ENCODE measurements around the gene CHMP2B.

Gene CHMP2B, protein sequence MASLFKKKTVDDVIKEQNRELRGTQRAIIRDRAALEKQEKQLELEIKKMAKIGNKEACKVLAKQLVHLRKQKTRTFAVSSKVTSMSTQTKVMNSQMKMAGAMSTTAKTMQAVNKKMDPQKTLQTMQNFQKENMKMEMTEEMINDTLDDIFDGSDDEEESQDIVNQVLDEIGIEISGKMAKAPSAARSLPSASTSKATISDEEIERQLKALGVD

DNA sequence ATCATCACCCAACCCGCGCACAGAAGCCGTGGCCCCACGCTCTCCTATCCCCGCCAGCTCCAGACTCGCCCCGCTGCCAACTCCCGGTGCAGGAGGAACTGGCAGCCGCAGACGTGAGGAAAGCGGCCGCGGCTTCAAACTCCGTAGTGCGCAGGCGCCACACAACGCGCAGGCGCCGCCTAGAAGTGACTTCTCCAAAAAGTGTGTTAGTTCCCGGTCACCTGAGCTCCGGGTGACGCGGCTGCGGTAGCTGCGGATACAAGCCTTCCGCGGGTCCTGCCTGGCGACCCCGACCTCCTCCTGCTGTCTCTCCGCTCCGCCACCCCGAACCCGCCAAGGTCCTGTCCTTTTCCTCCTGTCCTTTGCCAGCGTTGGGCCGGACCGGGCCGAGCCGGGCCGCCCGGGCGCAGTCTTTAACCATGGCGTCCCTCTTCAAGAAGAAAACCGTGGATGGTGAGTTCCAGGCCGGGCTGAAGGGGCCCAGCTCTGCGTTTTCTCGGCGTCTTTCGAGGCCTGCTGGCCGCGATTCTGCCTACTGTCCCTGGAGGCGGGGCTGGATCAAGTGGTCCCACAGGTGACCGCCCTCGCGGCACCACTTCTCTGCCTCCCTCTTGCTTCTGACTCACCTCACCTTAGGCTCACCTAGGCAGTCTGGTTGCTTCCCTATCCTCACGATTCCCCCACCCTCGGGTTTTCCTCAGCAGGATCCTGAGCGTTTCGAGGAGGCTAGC is at the start of gene CHMP2B:
TSS of gene CHMP2B (plus strand) at position 206 of the 731 bp plus-strand sequence. CDS start at position 420, 214 bp downstream.
- peak; percentile 65 for DNase-seq

DNA sequence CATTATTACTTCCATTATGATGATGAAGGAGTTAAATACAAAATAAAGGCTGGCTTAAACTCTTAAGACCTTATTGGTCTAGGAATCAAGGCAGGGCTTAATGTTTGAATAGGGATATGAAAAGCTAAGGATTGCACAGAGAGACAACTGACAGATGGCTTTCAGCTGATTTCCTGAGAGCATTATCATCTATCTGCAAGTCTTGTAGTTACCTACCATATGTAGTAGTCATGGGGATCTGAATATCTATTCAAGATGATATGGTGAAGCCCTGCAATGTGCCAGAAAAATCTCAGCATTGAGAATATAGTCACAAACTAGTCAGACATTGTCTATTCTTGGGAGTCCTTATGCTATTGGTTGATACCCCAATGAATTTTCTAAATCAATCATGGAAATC is 47.5 kb upstream of the CHMP2B start:
- no peak for DNase-seq

DNA sequence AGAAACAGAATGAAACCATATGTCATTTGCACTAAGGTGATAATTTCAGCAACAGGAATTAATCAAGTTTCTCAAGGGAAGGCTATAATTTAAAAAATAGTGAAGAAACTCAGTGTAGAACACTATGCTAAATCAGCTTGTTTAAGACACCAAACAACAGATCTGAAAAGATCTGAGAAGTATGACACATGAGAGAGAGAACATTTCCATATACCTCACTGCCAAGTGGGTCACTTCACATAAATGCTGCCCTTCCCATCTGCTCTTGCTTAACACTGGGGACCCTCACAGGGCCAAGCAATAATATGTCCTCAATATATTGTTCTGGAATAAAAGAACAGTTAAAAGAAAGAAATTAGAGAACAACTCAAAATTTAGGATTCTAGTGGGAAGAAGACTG is 45.6 kb upstream of the CHMP2B start:
- no peak for DNase-seq

DNA sequence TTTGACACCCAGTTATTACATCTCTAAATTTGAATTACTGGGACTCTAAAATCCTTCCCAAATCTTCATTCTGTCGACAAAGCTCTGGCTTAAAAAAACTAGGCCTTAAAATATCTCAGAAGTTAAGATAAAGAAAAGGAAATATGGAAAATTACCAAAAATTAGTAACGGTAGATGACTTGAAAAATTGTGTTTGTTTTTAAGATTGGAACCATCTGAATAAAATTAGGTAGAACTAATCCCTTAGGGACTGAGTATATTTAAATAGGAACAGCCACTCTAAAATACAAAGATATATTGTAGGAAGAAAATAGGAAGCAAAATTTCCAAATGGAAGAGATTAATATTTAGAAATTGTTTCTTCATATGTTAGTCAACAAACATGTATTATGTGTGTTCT is 45.1 kb upstream of the CHMP2B start:
- no peak for DNase-seq

DNA sequence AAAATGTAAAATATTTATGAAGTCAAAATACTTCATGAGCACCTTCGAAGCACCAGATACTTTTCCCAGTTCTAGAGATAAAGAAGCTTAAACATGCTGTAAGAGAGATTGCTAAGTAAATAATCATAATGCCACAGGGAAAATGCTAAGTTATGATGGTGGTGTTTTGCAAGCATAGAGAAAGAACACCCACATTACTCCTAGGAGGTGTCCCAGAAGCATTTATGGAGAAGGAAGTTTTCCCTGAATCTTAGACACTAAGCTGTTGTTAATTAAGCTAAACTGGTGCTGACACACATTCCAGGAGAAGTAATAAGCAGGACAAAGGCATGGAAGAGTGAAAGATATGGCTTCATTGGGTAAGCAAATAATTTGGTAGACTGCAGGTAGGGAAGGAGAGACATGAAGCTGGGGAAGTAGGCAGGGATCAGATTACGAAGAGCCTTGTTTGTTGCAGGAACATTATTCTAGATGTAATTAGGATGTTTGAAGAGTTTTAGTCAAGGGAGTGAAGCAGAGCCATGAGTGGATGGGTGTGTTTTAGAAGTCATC is 40.4 kb upstream of the CHMP2B start:
- no peak for DNase-seq

DNA sequence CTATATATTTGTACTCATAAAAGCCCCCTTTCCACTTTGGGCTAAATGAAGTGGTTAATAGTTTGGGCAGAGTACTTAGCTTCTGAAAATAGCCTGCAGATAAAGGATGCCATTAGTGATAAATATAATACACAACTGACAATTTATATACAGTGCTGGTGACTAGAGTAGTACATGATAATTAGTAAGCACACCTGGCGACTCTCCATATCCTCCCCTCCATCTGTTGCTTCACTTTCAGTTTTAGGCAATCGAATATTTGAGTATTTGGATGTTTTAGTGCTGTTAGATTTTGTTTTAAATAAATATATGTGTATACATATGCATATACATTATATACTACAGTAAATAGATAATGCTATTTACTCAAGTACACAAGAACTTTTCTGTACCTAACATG is 35.9 kb upstream of the CHMP2B start:
- DNase-seq: no peak

DNA sequence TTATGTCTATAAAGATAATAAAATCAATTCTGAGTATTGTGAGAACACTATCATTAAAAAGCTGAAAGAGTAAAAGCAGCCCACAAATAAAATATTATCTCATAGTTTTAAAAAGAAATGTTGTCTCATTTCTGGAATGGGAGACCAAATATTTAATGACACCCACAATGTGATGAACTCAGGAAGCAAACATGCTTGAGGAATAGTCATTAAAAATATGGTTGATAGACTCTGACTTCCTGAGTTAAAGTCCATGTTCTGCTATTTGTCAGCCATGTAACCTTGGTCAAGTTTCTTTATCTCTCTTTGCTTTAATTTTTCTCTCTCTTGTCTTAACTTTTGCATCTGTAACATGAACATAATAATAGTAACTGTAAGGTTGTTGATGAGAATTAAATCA is 35.5 kb upstream of the CHMP2B start:
- no peak for DNase-seq

DNA sequence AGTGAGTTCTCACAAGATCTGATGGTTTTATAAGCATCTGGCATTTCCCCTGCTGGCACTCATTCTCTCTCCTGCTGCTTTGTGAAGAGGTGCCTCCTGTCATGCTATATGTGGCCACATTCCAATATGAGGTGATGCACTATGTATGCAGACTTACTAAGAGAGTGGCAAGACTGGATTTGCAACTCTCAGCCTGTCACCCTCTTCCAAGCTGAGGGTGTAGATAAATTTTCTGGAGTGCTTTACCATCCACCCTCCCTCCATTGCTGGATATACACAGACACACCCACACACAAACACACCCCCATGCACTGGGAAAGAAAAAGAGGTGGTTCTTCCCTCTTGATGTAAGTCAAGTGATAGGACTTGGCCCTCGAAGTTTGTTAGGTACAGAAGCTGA is 30.2 kb upstream of the CHMP2B start:
- no peak for DNase-seq

DNA sequence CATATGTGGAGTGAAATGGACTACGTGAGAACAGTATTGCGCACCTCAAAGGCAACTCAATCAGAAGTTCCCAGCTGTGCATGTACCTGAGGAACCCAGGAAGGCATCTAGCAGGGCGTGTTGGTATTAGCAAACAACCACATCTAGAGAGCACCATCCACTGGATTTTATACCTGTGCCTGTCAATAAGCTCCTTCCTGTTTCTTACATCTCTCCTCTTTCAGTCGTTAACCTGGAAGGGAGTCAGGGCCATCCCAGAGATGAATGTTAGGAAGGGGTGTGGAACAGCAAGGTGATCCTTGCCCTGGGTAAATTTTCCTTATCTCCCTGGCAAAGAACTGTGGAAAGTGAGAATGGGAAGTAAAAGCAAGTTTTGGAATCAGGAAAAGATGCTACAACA is 29.6 kb upstream of the CHMP2B start:
- DNase-seq: no peak

DNA sequence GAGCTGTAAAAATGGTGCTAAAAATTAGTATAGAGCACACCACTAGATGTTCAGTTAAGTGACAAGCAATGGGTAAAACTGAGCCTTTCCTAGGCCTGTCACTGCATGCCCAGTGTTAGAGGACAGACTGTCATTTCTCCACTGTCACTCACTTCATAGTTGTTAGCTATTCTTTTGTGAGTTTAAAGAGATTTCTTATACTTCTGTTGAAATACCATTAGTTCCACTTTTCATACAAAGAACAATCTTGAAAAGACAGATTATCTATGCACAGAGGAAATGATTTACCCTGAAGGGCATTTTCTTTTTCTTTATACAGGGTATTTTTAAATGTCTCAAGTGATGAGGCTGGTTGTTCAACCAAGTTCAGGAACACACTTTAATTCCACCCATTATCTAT is 28.3 kb upstream of the CHMP2B start:
- DNase-seq: no peak

DNA sequence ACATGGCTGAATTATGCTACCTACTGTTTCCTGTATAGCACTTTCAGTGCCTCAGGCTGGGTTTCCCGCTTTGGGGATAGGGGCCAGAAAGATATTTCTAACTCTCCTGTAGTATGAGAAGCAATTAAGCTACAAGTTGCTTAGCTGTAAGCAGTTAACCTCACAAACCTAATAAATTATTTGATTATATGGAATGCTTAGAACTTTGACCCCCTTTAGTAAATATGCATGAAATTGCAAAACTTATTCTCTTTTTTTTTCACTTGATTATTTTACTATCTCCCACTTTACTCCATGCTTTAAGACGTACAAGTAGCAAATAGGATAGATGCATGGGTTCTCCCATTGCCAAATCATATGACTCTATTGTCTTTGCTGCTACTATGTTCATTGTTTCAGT is 27.5 kb upstream of the CHMP2B start:
- no peak for DNase-seq

DNA sequence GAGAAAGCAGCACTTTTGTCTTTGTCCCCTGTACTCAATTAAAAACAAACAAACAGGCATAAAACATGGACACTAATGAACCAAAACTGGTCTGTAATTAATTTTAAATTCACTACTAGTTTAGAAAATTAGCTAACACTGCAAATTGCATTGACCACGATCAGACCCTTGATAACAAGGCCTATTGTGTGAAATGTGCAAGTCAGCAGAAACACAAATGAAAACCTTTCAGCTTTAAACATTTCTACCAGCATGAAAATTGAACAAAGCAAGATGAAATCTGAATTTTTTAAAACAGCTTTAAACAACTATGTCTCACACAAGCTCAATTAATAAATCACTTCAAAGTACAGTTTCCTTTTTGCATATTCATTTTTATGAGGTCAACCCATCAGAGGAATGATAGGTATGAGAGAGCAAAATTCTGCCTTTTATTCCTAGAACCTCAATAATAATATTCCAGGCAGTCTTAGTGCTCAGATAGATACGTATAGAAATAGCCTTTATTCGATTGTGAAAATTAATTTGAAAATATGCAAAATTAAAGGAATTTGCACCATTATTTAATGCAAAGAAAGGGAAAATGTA is 27.0 kb upstream of the CHMP2B start:
- DNase-seq: no peak

DNA sequence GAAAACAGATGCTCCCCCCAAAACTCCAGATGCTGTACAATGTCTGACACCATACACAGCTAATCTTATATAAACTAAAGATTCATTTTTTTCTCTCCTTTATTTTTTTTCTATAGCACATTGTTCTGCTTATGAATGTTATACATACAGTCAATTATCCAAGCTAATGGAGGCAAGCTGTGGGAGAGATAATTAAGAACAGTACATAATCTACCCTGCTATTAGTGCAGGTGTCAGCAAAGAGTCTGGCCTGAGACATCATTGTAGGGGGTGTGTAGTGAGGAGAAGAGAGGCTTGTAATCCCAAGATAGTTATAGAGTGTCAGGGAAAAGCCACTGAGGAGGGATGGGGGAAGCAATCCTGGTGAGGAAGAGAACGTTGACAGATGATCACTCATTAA is 25.4 kb upstream of the CHMP2B start:
- DNase-seq: no peak

DNA sequence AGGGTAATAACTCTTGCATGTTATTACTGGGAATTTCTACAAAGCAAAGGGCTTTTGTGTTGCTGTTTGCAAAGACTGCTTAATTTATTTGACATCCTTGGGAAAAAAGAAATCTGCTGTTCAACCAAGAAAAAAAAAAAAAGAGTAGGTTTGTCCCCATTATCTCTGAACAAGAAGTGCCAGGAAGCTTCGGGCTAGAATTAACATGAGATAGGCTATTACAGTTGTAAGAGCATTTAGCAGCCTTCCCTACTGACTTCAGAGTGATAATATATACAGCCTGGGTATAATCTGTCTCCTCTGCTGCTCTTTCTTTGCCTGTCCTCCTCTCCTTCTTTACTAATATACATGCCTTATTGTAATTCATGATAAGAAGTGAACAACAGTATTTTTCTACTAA is 23.3 kb upstream of the CHMP2B start:
- DNase-seq: no peak

DNA sequence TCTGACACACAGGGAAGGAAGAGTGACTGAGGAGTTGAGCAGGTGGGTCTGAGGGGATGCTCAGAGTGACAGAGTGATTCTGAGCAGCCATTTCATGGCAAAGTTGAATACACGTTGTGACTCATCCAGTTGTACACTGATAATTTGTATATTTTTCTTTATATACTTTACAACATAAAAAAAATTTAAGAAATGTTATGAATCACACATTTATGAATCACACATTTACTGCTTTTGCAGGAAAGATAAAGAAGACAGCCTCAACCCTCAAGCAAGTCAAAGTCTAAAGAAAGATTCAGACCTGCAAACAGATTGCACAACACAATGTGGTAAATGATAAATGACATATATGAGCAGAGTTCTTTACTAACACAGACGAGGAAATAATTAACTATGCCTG is 21.0 kb upstream of the CHMP2B start:
- no peak for DNase-seq

DNA sequence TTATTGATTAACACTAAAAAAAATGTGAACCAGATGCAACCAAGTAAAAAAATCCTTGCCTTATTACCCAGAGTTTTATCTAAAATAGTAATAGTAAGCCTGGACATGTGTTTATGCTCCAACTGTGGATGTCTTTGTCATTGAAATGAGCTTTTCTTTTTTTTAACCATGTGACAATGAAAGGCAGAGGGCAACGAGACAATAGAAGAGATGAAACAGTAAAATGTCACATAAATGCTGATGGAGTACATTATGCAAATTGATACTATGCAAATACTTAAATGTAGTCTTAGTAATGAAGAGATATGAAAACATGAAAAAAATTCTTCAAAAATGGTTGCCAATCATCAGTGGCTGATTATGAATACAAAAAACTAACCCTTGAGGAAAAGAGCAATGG is 20.5 kb upstream of the CHMP2B start:
- no peak for DNase-seq

DNA sequence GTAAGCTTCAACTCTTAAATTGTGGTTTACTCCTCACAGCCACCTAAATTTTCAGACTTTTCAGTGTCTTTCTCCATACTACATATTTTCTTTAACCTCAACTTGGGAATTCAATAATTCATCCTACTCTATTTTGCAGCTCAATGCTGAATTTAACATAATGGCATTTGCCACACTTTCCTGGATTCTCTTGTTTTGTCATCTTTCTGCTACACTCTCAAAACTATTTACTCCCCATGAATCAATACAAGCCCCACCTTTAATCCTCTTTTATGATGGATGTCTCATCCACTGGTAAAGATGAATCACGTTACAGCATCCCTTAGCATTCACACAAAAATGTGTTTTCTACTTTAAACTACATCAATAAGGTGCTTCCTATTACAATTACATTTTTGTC is 19.6 kb upstream of the CHMP2B start:
- DNase-seq: no peak

DNA sequence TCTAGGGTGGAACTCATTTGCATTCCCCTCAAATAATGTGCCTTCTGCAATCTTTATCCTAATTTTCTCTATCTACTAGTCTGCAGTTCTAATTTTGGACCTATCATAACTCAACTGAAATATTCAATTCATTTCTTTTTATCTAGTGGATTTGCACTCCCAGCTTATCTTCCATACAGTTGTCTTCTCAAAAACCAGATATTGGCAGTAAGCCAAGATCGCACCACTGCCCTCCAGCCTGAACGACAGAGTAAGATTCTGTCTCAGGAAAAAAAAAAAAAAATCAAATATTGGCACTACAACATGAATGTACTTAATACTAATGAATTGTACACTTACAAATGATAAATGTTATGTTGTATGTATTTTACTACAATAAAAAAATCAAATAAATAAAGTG is 18.0 kb upstream of the CHMP2B start:
- DNase-seq: no peak

DNA sequence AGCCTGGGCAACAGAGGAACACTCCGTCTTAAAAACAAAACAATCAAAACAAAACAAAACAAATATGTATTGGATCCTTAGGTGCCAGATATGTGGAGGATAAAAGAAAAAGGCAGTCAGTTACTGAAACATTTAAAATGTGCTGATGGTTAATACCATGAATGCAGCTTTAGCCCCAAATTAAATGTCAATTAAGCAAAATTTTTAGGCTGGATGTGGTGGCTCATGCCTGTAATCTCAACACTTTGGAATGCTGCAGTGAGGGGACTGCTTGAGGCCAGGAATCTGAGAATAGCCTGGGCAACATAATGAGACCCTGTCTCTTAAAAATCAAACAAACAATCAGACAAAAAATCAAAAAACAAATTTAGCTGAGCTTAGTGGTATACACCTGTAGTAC is 8.5 kb upstream of the CHMP2B start:
- no peak for DNase-seq

DNA sequence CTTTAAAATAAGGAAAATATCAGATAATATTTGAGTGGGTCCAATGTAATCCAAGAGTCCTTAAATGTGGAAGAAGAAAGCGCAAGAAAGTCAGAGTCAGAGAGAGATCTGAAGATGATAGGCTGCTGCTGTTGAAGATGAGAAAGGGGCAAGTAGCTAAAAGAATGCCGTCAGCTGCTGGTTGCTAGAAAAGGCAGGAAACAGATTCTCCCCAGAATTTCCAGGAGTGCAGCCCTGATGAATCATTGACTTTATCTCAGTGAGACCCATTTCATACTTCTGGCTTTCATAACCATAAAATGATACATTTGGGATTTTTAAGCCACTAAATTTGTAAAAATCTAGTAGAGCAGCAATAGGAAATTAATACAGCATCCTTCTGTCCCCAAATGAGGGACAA is 7.5 kb upstream of the CHMP2B start:
- DNase-seq: no peak

DNA sequence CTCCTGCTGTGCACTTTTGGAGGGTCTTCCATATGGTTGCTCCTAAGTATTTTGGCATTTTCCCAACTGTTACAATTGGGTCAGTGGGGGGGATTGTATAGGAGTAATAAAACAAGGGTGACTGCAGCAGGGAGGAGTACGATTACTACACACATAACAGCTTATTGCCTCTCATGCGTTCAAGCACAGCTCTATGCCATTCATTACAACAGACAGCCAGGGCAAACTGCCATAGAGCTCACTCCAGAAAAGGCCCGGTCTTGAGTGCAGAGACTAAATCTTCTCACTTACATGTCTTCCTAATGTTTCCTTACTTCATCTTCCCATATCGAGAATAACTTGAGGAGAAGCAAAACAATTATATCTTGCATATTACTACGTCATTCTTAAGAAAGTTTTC is 1.4 kb upstream of the CHMP2B start:
- DNase-seq: no peak

DNA sequence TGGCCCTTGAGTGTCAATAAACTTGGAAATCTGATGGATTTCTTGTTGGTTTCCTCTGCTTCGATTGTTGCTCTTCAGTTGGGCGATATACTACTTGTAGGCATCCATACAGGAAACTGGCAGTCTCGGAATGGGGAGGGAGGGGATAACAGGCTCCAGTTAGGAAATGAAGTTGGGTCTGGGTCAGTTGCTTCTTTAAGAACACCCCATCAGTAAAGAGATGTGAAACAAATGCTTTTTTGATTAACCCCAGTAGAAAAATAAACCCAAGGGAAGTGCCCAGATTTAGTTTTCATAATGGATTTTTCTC is 681 bp downstream of the CHMP2B start:
- DNase-seq: no peak

DNA sequence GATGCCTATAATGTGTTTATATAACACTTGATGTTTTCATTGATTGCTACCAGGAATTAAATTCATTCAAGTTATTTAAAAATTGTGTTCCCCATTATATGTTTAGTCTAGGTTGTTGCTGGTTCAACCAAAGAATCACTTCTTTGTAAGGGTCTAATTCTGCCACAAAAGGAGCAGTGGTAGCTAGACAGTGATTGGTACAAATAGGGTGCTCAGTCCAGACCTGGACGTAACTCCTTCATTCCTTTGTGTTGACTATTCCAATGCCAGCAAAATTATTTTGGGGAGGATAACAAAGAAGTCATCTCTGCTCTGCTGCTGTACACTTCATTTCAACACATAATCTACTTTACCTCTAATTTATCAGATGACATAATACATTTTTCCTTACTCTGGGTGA is 1.2 kb downstream of the CHMP2B start:
- no peak for DNase-seq

DNA sequence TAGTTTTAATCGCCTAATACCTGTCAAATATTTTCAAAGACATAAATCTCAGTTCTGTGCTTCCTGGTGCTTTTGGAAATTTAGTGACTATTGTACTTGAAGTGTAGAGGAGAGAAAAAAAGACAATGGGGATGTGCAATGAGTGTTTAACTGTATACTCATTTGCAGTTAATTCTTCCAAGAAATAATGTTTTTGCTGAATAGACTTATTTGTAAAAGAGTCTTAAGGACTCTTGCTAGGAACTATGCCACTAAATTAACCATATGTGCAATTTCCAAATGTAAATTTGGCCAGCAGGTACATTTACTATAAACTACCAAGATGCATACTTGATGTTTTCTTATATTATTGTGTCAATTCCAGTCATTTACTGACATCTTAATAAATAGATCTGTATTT is 2.0 kb downstream of the CHMP2B start:
- DNase-seq: no peak

DNA sequence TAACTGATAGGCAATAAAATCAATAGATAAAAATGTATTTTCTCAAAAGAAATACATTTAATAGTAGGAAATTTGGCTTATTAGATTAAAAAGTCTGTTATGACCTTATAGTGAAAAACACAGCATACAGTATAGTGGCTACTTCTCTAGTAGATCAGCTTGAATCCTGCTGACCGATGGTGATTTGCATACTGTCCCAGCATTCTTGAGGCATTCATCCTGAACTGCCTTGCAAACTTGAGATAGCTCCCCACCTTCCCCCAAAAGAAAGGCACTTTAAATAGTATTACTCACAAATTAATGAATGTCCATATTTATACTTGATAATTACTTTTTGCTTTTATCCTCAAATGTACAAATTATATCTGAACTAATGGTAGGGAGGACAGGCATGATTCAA is 6.7 kb downstream of the CHMP2B start:
- no peak for DNase-seq

Measured in cortex of kidney (tissue), 1 donor.